Measurements from ENCODE around the gene ACADSB.

Gene ACADSB

GRCh38 chr10:123087786-123088185, 79.0 kb downstream of the ACADSB start:
- Histone ChIP-seq H3K4me1 (ENCODE audit: control insufficient read depth in 1 of 2, insufficient read depth in 1 of 2, low read depth in 1 of 2, low read length in 1 of 2) (no peaks in the 10 kb centered on the region), H3K27me3 (peaks cover 13% of the 10 kb centered on the region), H3K4me3 (ENCODE audit: low read depth in 1 of 2, low read length in 1 of 2) (no peak overlapping the region), H3K9me3 (no peaks in the 10 kb centered on the region), H3K36me3 (no peaks in the 10 kb centered on the region), H3K27ac (no peak overlapping the region)
- TF ChIP-seq CTCF (IDR thresholded peaks at IDR 0.05) = no peak

- Histone ChIP-seq H3K27me3 (peaks cover 13% of the 10 kb centered on the region), H3K9me3 (no peaks in the 10 kb centered on the region), H3K27ac (no peak overlapping the region), H3K4me1 (ENCODE audit: control insufficient read depth in 1 of 2, insufficient read depth in 1 of 2, low read depth in 1 of 2, low read length in 1 of 2) (no peaks in the 10 kb centered on the region), H3K36me3 (no peaks in the 10 kb centered on the region), H3K4me3 (ENCODE audit: low read depth in 1 of 2, low read length in 1 of 2) (no peak overlapping the region)
- TF ChIP-seq CTCF (IDR thresholded peaks at IDR 0.05) = no peak
These were observed 84.0 kb downstream of the ACADSB start for GRCh38 chr10:123092635-123093414.

- Histone ChIP-seq H3K9me3 (no peaks in the 10 kb centered on the region), H3K4me3 (ENCODE audit: low read depth in 1 of 2, low read length in 1 of 2) (no peak overlapping the region), H3K27ac (no peak overlapping the region), H3K4me1 (ENCODE audit: control insufficient read depth in 1 of 2, insufficient read depth in 1 of 2, low read depth in 1 of 2, low read length in 1 of 2) (no peaks in the 10 kb centered on the region), H3K27me3 (peaks cover 16% of the 10 kb centered on the region), H3K36me3 (no peaks in the 10 kb centered on the region)
- TF ChIP-seq CTCF (IDR thresholded peaks at IDR 0.05) = no peak
These were observed 84.7 kb downstream of the ACADSB start for GRCh38 chr10:123093489-123093888.

- Histone ChIP-seq H3K36me3 (no peaks in the 10 kb centered on the region), H3K27ac (no peak overlapping the region), H3K4me3 (ENCODE audit: low read depth in 1 of 2, low read length in 1 of 2) (no peak overlapping the region), H3K27me3 (peaks cover 7% of the 10 kb centered on the region), H3K4me1 (ENCODE audit: control insufficient read depth in 1 of 2, insufficient read depth in 1 of 2, low read depth in 1 of 2, low read length in 1 of 2) (no peaks in the 10 kb centered on the region), H3K9me3 (no peaks in the 10 kb centered on the region)
- TF ChIP-seq CTCF (IDR thresholded peaks at IDR 0.05) = no peak
These were observed 87.6 kb downstream of the ACADSB start for GRCh38 chr10:123096452-123096851.

GRCh38 chr10:123097039-123097438, 88.2 kb downstream of the ACADSB start:
- no peak overlapping the region for H3K4me3 ChIP-seq (ENCODE audit: low read depth in 1 of 2, low read length in 1 of 2)
- peaks cover 5% of the 10 kb centered on the region for H3K27me3 ChIP-seq
- H3K36me3 ChIP-seq = no peaks in the 10 kb centered on the region
- H3K4me1 ChIP-seq (ENCODE audit: control insufficient read depth in 1 of 2, insufficient read depth in 1 of 2, low read depth in 1 of 2, low read length in 1 of 2) = no peaks in the 10 kb centered on the region
- H3K9me3 ChIP-seq = no peaks in the 10 kb centered on the region
- H3K27ac ChIP-seq = no peak overlapping the region
- TF ChIP-seq CTCF (IDR thresholded peaks at IDR 0.05) = no peak

Measured in neutrophil (primary cell).